Mesenchymal stem cell (in vitro differentiated cells and primary cell): ENCODE data around the gene LRRC45.
A peak's percentile ranks its signal among the peaks of the same experiment; 100 is the strongest.

Source experiments
- DNase-seq: peaks from one replicate; pipeline ENCODE4 v3.0.0-alpha.2; 2013
- H2AFZ ChIP-seq: one replicate; pipeline ENCODE4 v1.6.1; 2013; ENCODE audit warnings: low read depth, mild to moderate bottlenecking, control low read depth, inconsistent platforms, low read length, moderate library complexity
- H2AK5ac ChIP-seq: 2 replicates; pipeline ENCODE4 v1.6.1; 2013; ENCODE audit warnings: low read length, moderate library complexity, mild to moderate bottlenecking, inconsistent platforms; ENCODE audit not compliant: severe bottlenecking
- H2BK120ac ChIP-seq: one replicate; pipeline ENCODE4 v1.6.1; 2013; ENCODE audit warnings: low read depth, mild to moderate bottlenecking, inconsistent platforms, low read length, moderate library complexity
- H2BK12ac ChIP-seq, 2 experiments: one replicate each; pipeline ENCODE4 v1.6.1; 2013; ENCODE audit warnings: inconsistent platforms in 2 of 2, low read length in 2 of 2, mild to moderate bottlenecking in 2 of 2, moderate library complexity in 2 of 2, control low read depth in 1 of 2
- H2BK15ac ChIP-seq: one replicate; pipeline ENCODE4 v1.6.1; 2013; ENCODE audit warnings: mild to moderate bottlenecking, low read depth, inconsistent platforms; ENCODE audit not compliant: poor library complexity, severe bottlenecking
- H2BK5ac ChIP-seq: 2 replicates; pipeline ENCODE4 v1.6.1; 2013; ENCODE audit warnings: low read depth, mild to moderate bottlenecking, low read length, control low read depth, inconsistent platforms; ENCODE audit not compliant: poor library complexity, severe bottlenecking
- H3K14ac ChIP-seq, 2 experiments: one replicate each; pipeline ENCODE4 v1.6.1; 2013; ENCODE audit warnings: inconsistent platforms in 2 of 2, low read length in 2 of 2, control low read depth in 1 of 2, mild to moderate bottlenecking in 1 of 2, moderate library complexity in 1 of 2
- H3K18ac ChIP-seq, 2 experiments: one replicate each; pipeline ENCODE4 v1.6.1; 2013; ENCODE audit warnings: inconsistent platforms in 2 of 2, low read length in 2 of 2, control low read depth in 1 of 2, low read depth in 1 of 2, mild to moderate bottlenecking in 1 of 2
- H3K23ac ChIP-seq, 2 experiments: one replicate each; pipeline ENCODE4 v1.6.1; 2013; ENCODE audit warnings: inconsistent platforms in 2 of 2, low read length in 2 of 2, mild to moderate bottlenecking in 2 of 2, moderate library complexity in 2 of 2, control low read depth in 1 of 2
- H3K27ac ChIP-seq: 2 replicates; pipeline ENCODE4 v1.5.1; 2013; ENCODE audit warnings: mild to moderate bottlenecking, moderate library complexity, low read length, control low read depth, inconsistent platforms; ENCODE audit not compliant: poor library complexity, severe bottlenecking
- H3K27me3 ChIP-seq, 2 experiments: 2 replicates each; pipeline versions ENCODE4 v1.6.1 to v1.7.0; 2013; ENCODE audit warnings: low read length in 2 of 2, mild to moderate bottlenecking in 2 of 2, moderate library complexity in 2 of 2, control low read depth in 1 of 2, inconsistent platforms in 1 of 2; ENCODE audit not compliant: control insufficient read depth in 1 of 2, insufficient read depth in 1 of 2
- H3K36me3 ChIP-seq, 2 experiments: 2 replicates each; pipeline versions ENCODE4 v1.6.1 to v1.7.0; 2013; ENCODE audit warnings: low read length in 2 of 2, control low read depth in 1 of 2, inconsistent platforms in 1 of 2, low read depth in 1 of 2, mild to moderate bottlenecking in 1 of 2; ENCODE audit not compliant: insufficient read depth in 2 of 2, control insufficient read depth in 1 of 2
- H3K4ac ChIP-seq, 2 experiments: one replicate each; pipeline ENCODE4 v1.6.1; 2013; ENCODE audit warnings: inconsistent platforms in 2 of 2, low read length in 2 of 2, mild to moderate bottlenecking in 2 of 2, moderate library complexity in 2 of 2, control low read depth in 1 of 2, low read depth in 1 of 2
- H3K4me1 ChIP-seq: 2 replicates; pipeline ENCODE4 v1.6.1; 2013; ENCODE audit warnings: low read depth, low read length, control low read depth; ENCODE audit not compliant: control insufficient read depth, insufficient read depth
- H3K4me2 ChIP-seq: 2 replicates; pipeline ENCODE4 v1.6.1; 2013; ENCODE audit warnings: low read length, mild to moderate bottlenecking, inconsistent platforms; ENCODE audit not compliant: poor library complexity, severe bottlenecking
- H3K4me3 ChIP-seq, 2 experiments: 2 replicates each; pipeline versions ENCODE4 v1.5.1 to v1.7.0; 2013; ENCODE audit warnings: low read length in 2 of 2, mild to moderate bottlenecking in 2 of 2, control low read depth in 1 of 2, low read depth in 1 of 2; ENCODE audit not compliant: insufficient read depth in 1 of 2
- H3K79me1 ChIP-seq: replicated peaks from 2 replicates; pipeline ENCODE4 v1.6.1; 2013; ENCODE audit warnings: mild to moderate bottlenecking, control low read depth, low read length, inconsistent platforms; ENCODE audit not compliant: poor library complexity, severe bottlenecking
- H3K9ac ChIP-seq: 2 replicates; pipeline ENCODE4 v1.7.0; 2013; ENCODE audit warnings: mild to moderate bottlenecking, low read length, moderate library complexity
- H3K9me3 ChIP-seq: 2 replicates; pipeline ENCODE4 v1.7.0; 2013; ENCODE audit warnings: mild to moderate bottlenecking, low read length; ENCODE audit not compliant: control insufficient read depth
- H4K8ac ChIP-seq: one replicate; pipeline ENCODE4 v1.6.1; 2013; ENCODE audit warnings: inconsistent platforms, mild to moderate bottlenecking, low read length, moderate library complexity
- H4K91ac ChIP-seq: one replicate; pipeline ENCODE4 v1.6.1; 2013; ENCODE audit warnings: mild to moderate bottlenecking, low read length, inconsistent platforms
- WGBS: methylation state at CpG from one replicate; pipeline ENCODE4 v1.1.7; 2013; ENCODE audit warnings: mixed read lengths; 5-methylcytosine and 5-hydroxymethylcytosine counted together

Gene LRRC45

GRCh38 chr17:82029990-82030469 lies 6.9 kb downstream of the LRRC45 start:
- H4K8ac ChIP-seq: peak overlapping the region; percentile 61
- no peak overlapping the region for H2BK15ac ChIP-seq
- H3K4me1 ChIP-seq: peaks cover 17% of the 10 kb centered on the region
- H2BK12ac ChIP-seq: no peak overlapping the region
- no peak overlapping the region for H2BK120ac ChIP-seq
- H3K36me3 ChIP-seq: peaks cover 0 to 62% of the 10 kb centered on the region in 2 experiments
- peaks cover 8% of the 10 kb centered on the region for H3K79me1 ChIP-seq
- DNase-seq: no peak
- no peak overlapping the region for H2BK5ac ChIP-seq
- no peak overlapping the region for H3K9ac ChIP-seq
- no peak overlapping the region for H3K18ac ChIP-seq
- H3K23ac ChIP-seq: no peak overlapping the region
- no peak overlapping the region for H4K91ac ChIP-seq
- H3K4me2 ChIP-seq: no peak overlapping the region
- H2AFZ ChIP-seq: no peak overlapping the region
- 62% methylated on average over 29 of the region's 31 CpGs for WGBS
- no peak overlapping the region for H3K27ac ChIP-seq
- no peaks in the 10 kb centered on the region for H3K9me3 ChIP-seq
- no peak overlapping the region for H3K4ac ChIP-seq
- peak overlapping the region in 1 of 2 experiments; percentile 8 for H3K4me3 ChIP-seq
- peaks cover 0 to 12% of the 10 kb centered on the region in 2 experiments for H3K27me3 ChIP-seq
- no peak overlapping the region for H2AK5ac ChIP-seq
- no peak overlapping the region for H3K14ac ChIP-seq

GRCh38 chr17:82030470-82031302 lies 7.6 kb downstream of the LRRC45 start:
- Histone ChIP-seq H3K4me3 (peak overlapping the region; percentile 60 to 79), H3K23ac (no peak overlapping the region), H3K27ac (no peak overlapping the region), H2AK5ac (no peak overlapping the region), H3K79me1 (peaks cover 7% of the 10 kb centered on the region), H2BK5ac (no peak overlapping the region), H3K18ac (peak overlapping the region in 1 of 2 experiments; percentile 48), H2BK15ac (no peak overlapping the region), H3K4ac (peak overlapping the region in 1 of 2 experiments; percentile 9), H3K36me3 (peaks cover 0 to 61% of the 10 kb centered on the region in 2 experiments), H3K4me2 (peak overlapping the region; percentile 96), H2AFZ (peak overlapping the region; percentile 88), H2BK12ac (peak overlapping the region in 1 of 2 experiments; percentile 86), H3K9ac (peak overlapping the region; percentile 36), H4K91ac (no peak overlapping the region), H3K9me3 (no peaks in the 10 kb centered on the region), H3K27me3 (peaks cover 0 to 12% of the 10 kb centered on the region in 2 experiments), H3K14ac (no peak overlapping the region), H4K8ac (peak overlapping the region; percentile 64), H2BK120ac (peak overlapping the region; percentile 67), H3K4me1 (peaks cover 17% of the 10 kb centered on the region)
- peak; percentile 85 for DNase-seq
- WGBS: under 1% methylated on average over 88 of the region's 94 CpGs

GRCh38 chr17:82031303-82031884 lies 8.3 kb downstream of the LRRC45 start, which contains the start of gene RAC3:
Gene RAC3, plus strand, starts transcription at chr17:82031678. Its CDS starts 84 bp downstream, at chr17:82031762.
- peak within 1 kb of the TSS; percentile 64 to 79 for H3K4me3 ChIP-seq
- H2AK5ac ChIP-seq: no peak within 1 kb of the TSS
- H3K4ac ChIP-seq: peak within 1 kb of the TSS; percentile 60 to 68
- H4K91ac ChIP-seq: peak within 1 kb of the TSS; percentile 57
- peak within 1 kb of the TSS; percentile 52 to 78 for H3K18ac ChIP-seq
- H4K8ac ChIP-seq: peak within 1 kb of the TSS; percentile 64
- H3K4me1 ChIP-seq: peaks cover 24% of the 10 kb centered on the region
- H2BK120ac ChIP-seq: peak within 1 kb of the TSS; percentile 67
- H3K27me3 ChIP-seq: peaks cover 0 to 12% of the 10 kb centered on the region in 2 experiments
- peak within 1 kb of the TSS in 1 of 2 experiments; percentile 86 for H2BK12ac ChIP-seq
- WGBS: 0% methylated on average over 29 of the region's 96 CpGs
- peaks cover 13% of the 10 kb centered on the region for H3K79me1 ChIP-seq
- no peak within 1 kb of the TSS for H3K27ac ChIP-seq
- no peaks in the 10 kb centered on the region for H3K9me3 ChIP-seq
- H3K9ac ChIP-seq: peak within 1 kb of the TSS; percentile 38
- H3K23ac ChIP-seq: no peak within 1 kb of the TSS
- H2BK15ac ChIP-seq: peak within 1 kb of the TSS; percentile 84
- peak within 1 kb of the TSS; percentile 96 for H3K4me2 ChIP-seq
- H2AFZ ChIP-seq: peak within 1 kb of the TSS; percentile 88
- peak within 1 kb of the TSS in 1 of 2 experiments; percentile 80 for H3K14ac ChIP-seq
- peak; percentile 39 for DNase-seq
- no peak within 1 kb of the TSS for H2BK5ac ChIP-seq
- H3K36me3 ChIP-seq: peaks cover 0 to 59% of the 10 kb centered on the region in 2 experiments
